Activated naive CD8-positive, alpha-beta T cell treated with anti-CD3 and anti-CD28 coated beads for 36 hours (primary cell): ENCODE measurements around the gene DGKZ. TPM values are rescaled to one million over a fixed set of nuclear protein-coding genes. Genes with fewer than 3 reads are reported as not detected.
"Not testable (repeated sequence)": the region's sequence is repeated elsewhere in the genome, so short reads cannot be mapped to it uniquely, and the experiment has no call there.

Experiments used
- DNase-seq: peaks from one replicate; pipeline ENCODE4 v3.0.0; 2021
- H3K27ac Mint-ChIP-seq: one replicate; pipeline ENCODE4 v1.8.0; 2022; ENCODE audit warnings: mild to moderate bottlenecking, moderate library complexity, mixed read lengths
- H3K27me3 Mint-ChIP-seq: one replicate; pipeline ENCODE4 v1.8.0; 2022; ENCODE audit warnings: mild to moderate bottlenecking, mixed read lengths
- H3K36me3 Mint-ChIP-seq: one replicate; pipeline ENCODE4 v1.8.0; 2021; ENCODE audit warnings: mild to moderate bottlenecking, mixed read lengths
- H3K4me1 Mint-ChIP-seq: one replicate; pipeline ENCODE4 v1.8.0; 2021; ENCODE audit warnings: mixed read lengths
- H3K4me3 Mint-ChIP-seq: one replicate; pipeline ENCODE4 v1.8.0; 2022; ENCODE audit warnings: mild to moderate bottlenecking, moderate library complexity, mixed read lengths
- H3K9me3 Mint-ChIP-seq: one replicate; pipeline ENCODE4 v1.8.0; 2022; ENCODE audit warnings: mixed read lengths
- total RNA-seq, 2 experiments: library from RNA; stranded (reverse); gene quantifications; one replicate each; pipeline ENCODE4 v1.2.3, GENCODE V29; 2021

DGKZ gene
- total RNA-seq, 2 experiments from 2014 or later: 100.0 to 101 TPM

- H3K4me1 Mint-ChIP-seq: peaks cover 6% of the 10 kb centered on the region
- H3K27me3 Mint-ChIP-seq: no peaks in the 10 kb centered on the region
Measured at GRCh38 chr11:46375392-46376101, 28.3 kb downstream of the DGKZ start.

GRCh38 chr11:46376258-46377050 lies 29.2 kb downstream of the DGKZ start:
- Mint-ChIP-seq H3K27ac (no peak overlapping the region), H3K9me3 (no peaks in the 10 kb centered on the region), H3K27me3 (no peaks in the 10 kb centered on the region), H3K4me1 (peaks cover 6% of the 10 kb centered on the region), H3K4me3 (no peak overlapping the region), H3K36me3 (peaks cover 11% of the 10 kb centered on the region)
- DNase-seq: no peak

More at GRCh38 chr11:46375392-46376101, 28.3 kb downstream of the DGKZ start:
- Mint-ChIP-seq H3K9me3 (no peaks in the 10 kb centered on the region), H3K4me3 (no peak overlapping the region), H3K36me3 (peaks cover 13% of the 10 kb centered on the region), H3K27ac (no peak overlapping the region)
- DNase-seq: no peak

GRCh38 chr11:46377290-46377689 lies 30.0 kb downstream of the DGKZ start:
- no peak overlapping the region for H3K27ac Mint-ChIP-seq
- H3K4me3 Mint-ChIP-seq: no peak overlapping the region
- DNase-seq: no peak
- H3K36me3 Mint-ChIP-seq: peaks cover 10% of the 10 kb centered on the region
- no peaks in the 10 kb centered on the region for H3K9me3 Mint-ChIP-seq
- H3K27me3 Mint-ChIP-seq: peaks cover 5% of the 10 kb centered on the region
- peaks cover 11% of the 10 kb centered on the region for H3K4me1 Mint-ChIP-seq

GRCh38 chr11:46377831-46378230 lies 30.6 kb downstream of the DGKZ start:
- Mint-ChIP-seq H3K4me1 (peaks cover 11% of the 10 kb centered on the region), H3K27me3 (peaks cover 9% of the 10 kb centered on the region), H3K27ac (no peak overlapping the region), H3K9me3 (no peaks in the 10 kb centered on the region), H3K4me3 (no peak overlapping the region), H3K36me3 (peaks cover 10% of the 10 kb centered on the region)
- no peak for DNase-seq

GRCh38 chr11:46378296-46378695 lies 31.0 kb downstream of the DGKZ start:
- Mint-ChIP-seq H3K27me3 (peaks cover 10% of the 10 kb centered on the region), H3K27ac (peak overlapping the region; percentile 48), H3K4me3 (no peak overlapping the region), H3K4me1 (peaks cover 11% of the 10 kb centered on the region), H3K36me3 (peaks cover 10% of the 10 kb centered on the region), H3K9me3 (no peaks in the 10 kb centered on the region)
- DNase-seq: no peak

- Mint-ChIP-seq H3K27ac (peak overlapping the region; percentile 48), H3K27me3 (peaks cover 15% of the 10 kb centered on the region), H3K4me1 (peaks cover 11% of the 10 kb centered on the region), H3K36me3 (peaks cover 10% of the 10 kb centered on the region), H3K9me3 (no peaks in the 10 kb centered on the region), H3K4me3 (no peak overlapping the region)
- DNase-seq: no peak
Measured at GRCh38 chr11:46378811-46379481, 31.7 kb downstream of the DGKZ start.

GRCh38 chr11:46379482-46380293 lies 32.4 kb downstream of the DGKZ start:
- peaks cover 11% of the 10 kb centered on the region for H3K4me1 Mint-ChIP-seq
- peak overlapping the region; percentile 42 for H3K27ac Mint-ChIP-seq
- not testable (repeated sequence) for H3K4me3 Mint-ChIP-seq, H3K9me3 Mint-ChIP-seq, DNase-seq
- H3K36me3 Mint-ChIP-seq: peaks cover 10% of the 10 kb centered on the region
- H3K27me3 Mint-ChIP-seq: peaks cover 19% of the 10 kb centered on the region

GRCh38 chr11:46380340-46381047 lies 33.2 kb downstream of the DGKZ start:
- H3K27ac Mint-ChIP-seq: peak overlapping the region; percentile 72
- peaks cover 10% of the 10 kb centered on the region for H3K36me3 Mint-ChIP-seq
- H3K27me3 Mint-ChIP-seq: peaks cover 19% of the 10 kb centered on the region
- peak; percentile 77 for DNase-seq
- H3K4me3 Mint-ChIP-seq: peak overlapping the region; percentile 64
- H3K4me1 Mint-ChIP-seq: peaks cover 11% of the 10 kb centered on the region
- no peaks in the 10 kb centered on the region for H3K9me3 Mint-ChIP-seq

GRCh38 chr11:46381048-46381818 lies 34.0 kb downstream of the DGKZ start, which contains the start of gene MDK:
TSS of gene MDK (plus strand) at chr11:46381669. CDS start at chr11:46382058, 389 bp downstream.
- Mint-ChIP-seq H3K27ac (peak within 1 kb of the TSS; percentile 56), H3K9me3 (no peaks in the 10 kb centered on the region), H3K27me3 (peaks cover 25% of the 10 kb centered on the region), H3K4me3 (peak within 1 kb of the TSS; percentile 72), H3K4me1 (peaks cover 11% of the 10 kb centered on the region), H3K36me3 (peaks cover 10% of the 10 kb centered on the region)
- DNase-seq: peak; percentile 37

- Mint-ChIP-seq H3K36me3 (peaks cover 10% of the 10 kb centered on the region), H3K9me3 (no peaks in the 10 kb centered on the region), H3K4me3 (peak overlapping the region; percentile 72), H3K27ac (no peak overlapping the region), H3K27me3 (peaks cover 33% of the 10 kb centered on the region), H3K4me1 (peaks cover 11% of the 10 kb centered on the region)
- DNase-seq: peak; percentile 35
Measured at GRCh38 chr11:46381819-46382645, 34.8 kb downstream of the DGKZ start.

- H3K36me3 Mint-ChIP-seq: peaks cover 2% of the 10 kb centered on the region
- no peak overlapping the region for H3K27ac Mint-ChIP-seq
- H3K4me3 Mint-ChIP-seq: no peak overlapping the region
- no peak for DNase-seq
- H3K27me3 Mint-ChIP-seq: peaks cover 39% of the 10 kb centered on the region
- H3K4me1 Mint-ChIP-seq: peaks cover 11% of the 10 kb centered on the region
- no peaks in the 10 kb centered on the region for H3K9me3 Mint-ChIP-seq
Measured at GRCh38 chr11:46382646-46383403, 35.6 kb downstream of the DGKZ start.

GRCh38 chr11:46383404-46383758 lies 36.1 kb downstream of the DGKZ start:
- Mint-ChIP-seq H3K36me3 (no peaks in the 10 kb centered on the region), H3K9me3 (no peaks in the 10 kb centered on the region), H3K27me3 (peaks cover 45% of the 10 kb centered on the region), H3K4me1 (peaks cover 15% of the 10 kb centered on the region), H3K4me3 (no peak overlapping the region), H3K27ac (no peak overlapping the region)
- DNase-seq: no peak
